Colon (tissue), 2 donors: ENCODE measurements around the gene RPTOR.
"Not testable (repeated sequence)": the region's sequence is repeated elsewhere in the genome, so short reads cannot be mapped to it uniquely, and the experiment has no call there.

Experiments used
- FAIRE-seq: peaks from 2 replicates; lab custom pipeline; 2012; peaks lifted over from hg19 to GRCh38; lab: Jason Lieb, UNC
- donor health status: control.
- donor health status: control.

Gene RPTOR

GRCh38 chr17:80544655-80545498 lies at the start of gene RPTOR:
RPTOR (plus strand) TSS chr17:80544838; CDS start chr17:80545630, 792 bp downstream.
- no peak for FAIRE-seq

- FAIRE-seq: no peak
Observed at GRCh38 chr17:80497726-80498241, 46.9 kb upstream of the RPTOR start.

- FAIRE-seq: no peak
Observed at GRCh38 chr17:80498242-80498919, 46.3 kb upstream of the RPTOR start.

GRCh38 chr17:80498920-80499410 lies 45.7 kb upstream of the RPTOR start:
- no peak for FAIRE-seq

GRCh38 chr17:80499560-80499959 lies 45.1 kb upstream of the RPTOR start:
- no peak for FAIRE-seq

GRCh38 chr17:80499961-80500665 lies 44.5 kb upstream of the RPTOR start:
- no peak for FAIRE-seq

- no peak for FAIRE-seq
Observed at GRCh38 chr17:80501741-80502577, 42.7 kb upstream of the RPTOR start.

- no peak for FAIRE-seq
Observed at GRCh38 chr17:80502578-80502877, 42.1 kb upstream of the RPTOR start.

- FAIRE-seq: no peak
Observed at GRCh38 chr17:80503031-80503430, 41.6 kb upstream of the RPTOR start.

GRCh38 chr17:80503921-80504320 lies 40.7 kb upstream of the RPTOR start:
- FAIRE-seq: no peak

- no peak for FAIRE-seq
Observed at GRCh38 chr17:80504686-80505413, 39.8 kb upstream of the RPTOR start.

- FAIRE-seq: not testable (repeated sequence)
Observed at GRCh38 chr17:80507177-80507576, 37.5 kb upstream of the RPTOR start.

GRCh38 chr17:80507965-80508364 lies 36.7 kb upstream of the RPTOR start:
- no peak for FAIRE-seq

- FAIRE-seq: no peak
Observed at GRCh38 chr17:80509311-80509710, 35.3 kb upstream of the RPTOR start.

GRCh38 chr17:80510132-80510531 lies 34.5 kb upstream of the RPTOR start:
- FAIRE-seq: no peak

GRCh38 chr17:80510772-80511171 lies 33.9 kb upstream of the RPTOR start:
- no peak for FAIRE-seq

- no peak for FAIRE-seq
Observed at GRCh38 chr17:80511222-80512180, 33.1 kb upstream of the RPTOR start.

GRCh38 chr17:80512233-80512632 lies 32.4 kb upstream of the RPTOR start:
- FAIRE-seq: no peak

- no peak for FAIRE-seq
Observed at GRCh38 chr17:80513201-80513600, 31.4 kb upstream of the RPTOR start.

GRCh38 chr17:80513892-80514291 lies 30.7 kb upstream of the RPTOR start:
- no peak for FAIRE-seq
